Fibroblast of lung (primary cell): Measurements from ENCODE around the gene NLRP13. TPM values are rescaled to one million over a fixed set of nuclear protein-coding genes. Genes with fewer than 3 reads are reported as not detected.
"Not testable (repeated sequence)": the region's sequence is repeated elsewhere in the genome, so short reads cannot be mapped to it uniquely, and the experiment has no call there.

ENCODE experiments used
- DNase-seq, 2 donors: peaks; one replicate each; pipeline versions ENCODE4 v3.0.0 to v3.0.0-alpha.2; 2010; ENCODE audit warnings: low read depth in 2 of 2
- H2AFZ ChIP-seq: 2 replicates; pipeline ENCODE4 v1.5.1; 2012; ENCODE audit warnings: low read length, control low read depth, inconsistent platforms
- H3K27ac ChIP-seq: 2 replicates; pipeline ENCODE4 v1.5.1; 2011; ENCODE audit warnings: low read length, control low read depth; ENCODE audit not compliant: insufficient read depth
- H3K27me3 ChIP-seq: 2 replicates; pipeline ENCODE4 v1.5.1; 2011; ENCODE audit warnings: mild to moderate bottlenecking, low read length; ENCODE audit not compliant: control insufficient read depth, insufficient read depth
- H3K36me3 ChIP-seq: 2 replicates; pipeline ENCODE4 v1.5.1; 2011; ENCODE audit warnings: low read length; ENCODE audit not compliant: control insufficient read depth, insufficient read depth
- H3K4me1 ChIP-seq: 2 replicates; pipeline ENCODE4 v1.5.1; 2011; ENCODE audit warnings: low read length; ENCODE audit not compliant: control insufficient read depth, insufficient read depth; ENCODE audit errors: extremely low read depth
- H3K4me2 ChIP-seq: 2 replicates; pipeline ENCODE4 v1.5.1; 2011; ENCODE audit warnings: low read length, control low read depth; ENCODE audit not compliant: insufficient read depth; ENCODE audit errors: extremely low read depth
- H3K4me3 ChIP-seq, 4 experiments: fragments of 200-600 bp in 1 of 4; sonication (generic) in 1 of 4; replicated peaks in 1 of 4; 2 replicates each; pipeline ENCODE4 v1.5.1; 2011 to 2016; ENCODE audit warnings: low read length in 4 of 4, low read depth in 3 of 4, mild to moderate bottlenecking in 3 of 4, control low read depth in 2 of 4, inconsistent platforms in 1 of 4, mixed read lengths in 1 of 4; ENCODE audit not compliant: insufficient read depth in 1 of 4; ENCODE audit errors: control extremely low read depth in 1 of 4
- H3K79me2 ChIP-seq: 2 replicates; pipeline ENCODE4 v1.5.1; 2012; ENCODE audit warnings: mild to moderate bottlenecking, low read length, inconsistent platforms; ENCODE audit not compliant: control insufficient read depth, insufficient read depth
- H3K9ac ChIP-seq: 2 replicates; pipeline ENCODE4 v1.5.1; 2011; ENCODE audit warnings: mild to moderate bottlenecking, low read length, control low read depth; ENCODE audit not compliant: insufficient read depth
- H3K9me3 ChIP-seq: 2 replicates; pipeline ENCODE4 v1.5.1; 2012; ENCODE audit warnings: low read depth, low read length; ENCODE audit not compliant: control insufficient read depth, insufficient read depth
- H4K20me1 ChIP-seq: 2 replicates; pipeline ENCODE4 v1.5.1; 2011; ENCODE audit warnings: low read length; ENCODE audit not compliant: control insufficient read depth, insufficient read depth; ENCODE audit errors: extremely low read depth
- EZH2 ChIP-seq: IDR thresholded peaks from 2 replicates; pipeline ENCODE4 v1.5.1; 2012; ENCODE audit warnings: low read length, control low read depth, mild to moderate bottlenecking; ENCODE audit errors: missing control alignments
- polyA plus RNA-seq, 2 donors: library from polyadenylated mRNA; depleted of rRNA in 1 of 2; stranded (reverse) in 1 of 2; unstranded in 1 of 2; fragments of >200 nt; gene quantifications; 2 replicates each; pipeline ENCODE4 v1.2.1, GENCODE V29; 2011 to 2012; ENCODE audit warnings: missing spikeins in 1 of 2
- total RNA-seq: library from RNA; depleted of rRNA; stranded (reverse); fragments of >200 nt; gene quantifications from 2 replicates; pipeline ENCODE4 v1.2.1, GENCODE V29; 2014
- TF ChIP-seq, protein P1 (sequence below), 2 donors: IDR thresholded peaks in 1 of 2; conservative IDR thresholded peaks in 1 of 2; 1 replicate in 1 of 2; 2 replicates in 1 of 2; pipeline ENCODE4 v1.5.1; 2011 to 2012; ENCODE audit warnings: low read length in 2 of 2, control low read depth in 1 of 2, inconsistent platforms in 1 of 2, low read depth in 1 of 2, mild to moderate bottlenecking in 1 of 2

Gene NLRP13
- total and polyA plus RNA-seq, 2 donors (not counting 1 experiment from before 2014, with no cell fraction given), result not detected

DNA sequence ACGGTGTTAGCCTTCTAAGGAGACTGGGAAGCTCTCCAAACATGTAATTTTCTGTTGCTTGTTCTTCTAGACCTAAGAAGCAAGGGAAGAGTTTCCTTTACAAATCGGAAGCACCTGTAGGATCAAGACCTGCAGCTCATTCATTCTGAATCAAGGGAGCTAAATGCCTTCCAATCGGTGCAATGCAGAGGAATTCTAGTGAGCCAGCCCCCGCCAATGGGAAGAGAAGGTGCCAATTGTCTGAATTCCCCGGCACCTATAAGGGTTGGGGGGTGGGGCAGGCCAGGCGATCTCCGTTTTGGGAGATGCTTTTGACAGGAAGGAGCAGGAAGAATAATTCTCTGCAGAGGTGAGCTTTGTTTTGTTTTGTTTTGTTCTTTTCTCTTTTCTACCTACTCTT, 7.1 kb upstream of the NLRP13 start:
- Histone ChIP-seq H3K36me3 (no peaks in the 10 kb centered on the region), H3K27ac (no peak overlapping the region), H3K27me3 (no peaks in the 10 kb centered on the region), H3K4me1 (no peaks in the 10 kb centered on the region), H3K4me2 (no peak overlapping the region), H3K4me3 (no peak overlapping the region), H3K9ac (no peak overlapping the region), H4K20me1 (no peaks in the 10 kb centered on the region), H3K9me3 (no peaks in the 10 kb centered on the region), H2AFZ (no peak overlapping the region), H3K79me2 (no peaks in the 10 kb centered on the region)
- no peak for TF ChIP-seq EZH2
- TF ChIP-seq, protein P1, sequence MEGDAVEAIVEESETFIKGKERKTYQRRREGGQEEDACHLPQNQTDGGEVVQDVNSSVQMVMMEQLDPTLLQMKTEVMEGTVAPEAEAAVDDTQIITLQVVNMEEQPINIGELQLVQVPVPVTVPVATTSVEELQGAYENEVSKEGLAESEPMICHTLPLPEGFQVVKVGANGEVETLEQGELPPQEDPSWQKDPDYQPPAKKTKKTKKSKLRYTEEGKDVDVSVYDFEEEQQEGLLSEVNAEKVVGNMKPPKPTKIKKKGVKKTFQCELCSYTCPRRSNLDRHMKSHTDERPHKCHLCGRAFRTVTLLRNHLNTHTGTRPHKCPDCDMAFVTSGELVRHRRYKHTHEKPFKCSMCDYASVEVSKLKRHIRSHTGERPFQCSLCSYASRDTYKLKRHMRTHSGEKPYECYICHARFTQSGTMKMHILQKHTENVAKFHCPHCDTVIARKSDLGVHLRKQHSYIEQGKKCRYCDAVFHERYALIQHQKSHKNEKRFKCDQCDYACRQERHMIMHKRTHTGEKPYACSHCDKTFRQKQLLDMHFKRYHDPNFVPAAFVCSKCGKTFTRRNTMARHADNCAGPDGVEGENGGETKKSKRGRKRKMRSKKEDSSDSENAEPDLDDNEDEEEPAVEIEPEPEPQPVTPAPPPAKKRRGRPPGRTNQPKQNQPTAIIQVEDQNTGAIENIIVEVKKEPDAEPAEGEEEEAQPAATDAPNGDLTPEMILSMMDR (conservative IDR thresholded peaks at IDR 0.05 in 1 of 2, IDR thresholded peaks at IDR 0.05 in 1 of 2; ENCODE audit: low read depth in 1 of 2, low read length in 2 of 2), result no peak
- DNase-seq, result no peak

DNA sequence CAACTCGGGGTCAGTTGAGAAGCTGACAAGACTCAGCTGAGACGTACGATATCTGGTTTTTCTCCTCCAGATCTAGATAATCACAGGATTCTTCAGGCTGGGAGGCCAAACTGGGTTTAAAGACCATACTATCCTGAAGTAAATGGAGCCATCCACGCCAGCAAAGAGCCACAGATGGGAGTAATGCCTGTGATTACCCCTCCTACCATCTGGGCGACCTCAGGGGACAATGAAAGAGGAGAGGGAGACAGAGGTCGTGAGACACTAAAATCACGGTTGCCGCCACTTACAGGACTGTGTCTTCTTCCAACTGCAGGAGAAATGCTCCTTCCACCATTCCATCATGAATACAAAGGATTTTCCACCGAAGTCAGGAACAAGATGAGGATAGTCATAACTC, 3.1 kb upstream of the NLRP13 start:
- Histone ChIP-seq H3K4me1 (no peaks in the 10 kb centered on the region), H4K20me1 (no peaks in the 10 kb centered on the region), H3K4me3 (no peak overlapping the region), H2AFZ (no peak overlapping the region), H3K4me2 (no peak overlapping the region), H3K27me3 (no peaks in the 10 kb centered on the region), H3K36me3 (no peaks in the 10 kb centered on the region), H3K79me2 (no peaks in the 10 kb centered on the region), H3K9ac (no peak overlapping the region), H3K9me3 (no peaks in the 10 kb centered on the region), H3K27ac (no peak overlapping the region)
- TF ChIP-seq, protein P1 (conservative IDR thresholded peaks at IDR 0.05 in 1 of 2, IDR thresholded peaks at IDR 0.05 in 1 of 2; ENCODE audit: low read depth in 1 of 2, low read length in 2 of 2), result no peak
- no peak for TF ChIP-seq EZH2
- DNase-seq, result no peak

DNA sequence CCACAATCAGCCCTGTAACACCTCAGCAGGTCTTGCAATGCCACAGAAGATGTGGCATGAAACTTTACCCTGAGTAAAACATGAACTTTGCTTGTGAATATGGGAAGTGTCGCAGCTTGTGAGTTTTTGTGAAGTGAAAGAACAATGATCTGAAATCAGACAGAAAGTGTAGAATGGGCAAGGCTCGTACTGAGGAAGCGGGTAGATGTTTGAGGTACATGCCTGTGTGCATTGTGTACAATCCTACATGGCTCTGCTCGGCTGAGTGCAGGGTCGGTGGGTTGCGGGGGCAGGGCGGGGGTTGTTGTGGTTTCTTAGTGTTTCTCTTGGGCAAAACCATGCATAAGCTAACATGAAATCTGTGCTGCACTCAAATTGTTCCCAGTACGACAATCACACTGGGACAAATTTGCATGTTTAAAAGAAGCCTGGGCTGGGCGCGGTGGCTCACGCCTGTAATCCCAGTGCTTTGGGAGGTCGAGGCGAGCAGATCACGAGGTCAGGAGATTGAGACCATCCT, 1.1 kb downstream of the NLRP13 start:
- Histone ChIP-seq H3K9ac (no peak overlapping the region), H3K9me3 (no peaks in the 10 kb centered on the region), H3K4me1 (no peaks in the 10 kb centered on the region), H4K20me1 (no peaks in the 10 kb centered on the region), H2AFZ (no peak overlapping the region), H3K27ac (no peak overlapping the region), H3K79me2 (no peaks in the 10 kb centered on the region), H3K27me3 (no peaks in the 10 kb centered on the region), H3K4me3 (no peak overlapping the region), H3K4me2 (no peak overlapping the region), H3K36me3 (no peaks in the 10 kb centered on the region)
- no peak for DNase-seq
- TF ChIP-seq, protein P1 (conservative IDR thresholded peaks at IDR 0.05 in 1 of 2, IDR thresholded peaks at IDR 0.05 in 1 of 2; ENCODE audit: low read depth in 1 of 2, low read length in 2 of 2), result no peak
- TF ChIP-seq EZH2, result no peak

DNA sequence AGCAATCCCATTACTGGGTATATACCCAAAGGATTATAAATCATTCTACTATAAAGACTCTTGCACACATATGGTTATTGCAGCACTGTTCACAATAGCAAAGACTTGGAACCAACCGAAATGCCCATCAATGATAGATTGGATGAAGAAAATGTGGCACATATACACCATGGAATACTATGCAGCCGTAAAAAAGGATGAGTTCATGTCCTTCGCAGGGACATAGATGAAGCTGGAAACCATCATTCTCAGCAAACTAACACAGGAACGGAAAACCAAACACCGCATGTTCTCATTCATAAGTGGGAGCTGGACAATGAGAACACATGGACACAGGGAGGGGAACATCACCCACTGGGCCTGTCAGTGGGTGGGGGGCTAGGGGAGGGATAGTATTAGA, 2.9 kb downstream of the NLRP13 start:
- H3K9me3 ChIP-seq, H3K79me2 ChIP-seq, H4K20me1 ChIP-seq, H3K36me3 ChIP-seq, H3K4me2 ChIP-seq, H3K4me1 ChIP-seq, H2AFZ ChIP-seq, DNase-seq, H3K27me3 ChIP-seq, H3K4me3 ChIP-seq, H3K9ac ChIP-seq, H3K27ac ChIP-seq: not testable (repeated sequence)
